HEK293T (cell line): ENCODE results near the gene MT3.

ENCODE experiments used
- CTCF ChIA-PET: fragments of 350-600 bp; formaldehyde crosslinking; extraction: SDS; loops from one replicate; lab custom pipeline; 2021; ENCODE audit warnings: antibody characterized with exemption, inconsistent platforms; lab: Yijun Ruan, JAX
- POLR2A ChIA-PET: fragments of 350-600 bp; formaldehyde crosslinking; extraction: SDS; loops from one replicate; lab custom pipeline; 2020; ENCODE audit warnings: antibody characterized with exemption, inconsistent platforms; lab: Yijun Ruan, JAX
- DNase-seq: peaks from one replicate; pipeline ENCODE4 v3.0.0; 2012; ENCODE audit warnings: mixed read lengths; ENCODE audit errors: extremely low spot score
- ARNT ChIP-seq: fragments of 450-650 bp; IDR thresholded peaks from 2 replicates; pipeline ENCODE4 v1.6.1; 2017; ENCODE audit warnings: mild to moderate bottlenecking
- BHLHE40 ChIP-seq: fragments of 450-650 bp; IDR thresholded peaks from 2 replicates; pipeline ENCODE4 v1.6.1; 2016; ENCODE audit warnings: mild to moderate bottlenecking, moderate library complexity, borderline replicate concordance
- CTBP1 ChIP-seq: fragments of 450-650 bp; IDR thresholded peaks from 2 replicates; pipeline ENCODE4 v1.6.1; 2016; ENCODE audit warnings: borderline replicate concordance
- ELF4 ChIP-seq: fragments of 450-650 bp; IDR thresholded peaks from 2 replicates; pipeline ENCODE4 v1.6.1; 2017; ENCODE audit warnings: antibody characterized with exemption
- FOXA1 ChIP-seq: fragments of 450-650 bp; IDR thresholded peaks from 2 replicates; pipeline ENCODE4 v1.6.1; 2016; ENCODE audit warnings: mild to moderate bottlenecking
- FOXK2 ChIP-seq: fragments of 450-650 bp; IDR thresholded peaks from 2 replicates; pipeline ENCODE4 v1.6.1; 2016; ENCODE audit warnings: mild to moderate bottlenecking
- FOXM1 ChIP-seq: fragments of 450-650 bp; IDR thresholded peaks from 2 replicates; pipeline ENCODE4 v1.6.1; 2017; ENCODE audit warnings: mild to moderate bottlenecking, borderline replicate concordance
- HDGF ChIP-seq: fragments of 450-650 bp; IDR thresholded peaks from 2 replicates; pipeline ENCODE4 v1.6.1; 2017; ENCODE audit warnings: antibody characterized with exemption, borderline replicate concordance
- L3MBTL2 ChIP-seq: fragments of 450-650 bp; conservative IDR thresholded peaks from 2 replicates; pipeline ENCODE4 v1.6.1; 2016; ENCODE audit warnings: mild to moderate bottlenecking
- LEF1 ChIP-seq: fragments of 450-650 bp; IDR thresholded peaks from 2 replicates; pipeline ENCODE4 v1.6.1; 2017; ENCODE audit warnings: mild to moderate bottlenecking, borderline replicate concordance
- NFRKB ChIP-seq: fragments of 450-650 bp; IDR thresholded peaks from 2 replicates; pipeline ENCODE4 v1.6.1; 2016; ENCODE audit warnings: mild to moderate bottlenecking, moderate library complexity
- PKNOX1 ChIP-seq: fragments of 450-650 bp; IDR thresholded peaks from 2 replicates; pipeline ENCODE4 v1.6.1; 2016
- SP1 ChIP-seq: fragments of 450-650 bp; IDR thresholded peaks from 2 replicates; pipeline ENCODE4 v1.6.1; 2017
- SUZ12 ChIP-seq: fragments of 450-650 bp; IDR thresholded peaks from 2 replicates; pipeline ENCODE4 v1.6.1; 2016; ENCODE audit warnings: mild to moderate bottlenecking
- TARDBP ChIP-seq: fragments of 450-650 bp; IDR thresholded peaks from 2 replicates; pipeline ENCODE4 v1.6.1; 2016
- ZNF384 ChIP-seq: fragments of 450-650 bp; IDR thresholded peaks from 2 replicates; pipeline ENCODE4 v1.6.1; 2016

MT3 gene

GRCh38 chr16:56625140-56625942 lies 36.0 kb downstream of the MT3 start, which contains the start of gene MT1E:
Gene MT1E, plus strand, starts transcription at chr16:56625781. Its CDS starts 71 bp downstream, at chr16:56625852.
- CTCF ChIA-PET = interaction anchor here (0.7 kb wide), 1 partner anchor 19 kb away, joined by 3 read pairs; no protein-coding TSS in a partner anchor
- TF ChIP-seq SUZ12 (no peak), NFRKB (no peak), L3MBTL2 (no peak), CTBP1 (no peak), LEF1 (no peak), ZNF384 (no peak), SP1 (no peak), BHLHE40 (no peak), TARDBP (no peak), FOXK2 (no peak), FOXA1 (no peak), HDGF (no peak), ARNT (no peak), PKNOX1 (no peak), FOXM1 (no peak), ELF4 (no peak)
- DNase-seq = no peak
- POLR2A ChIA-PET = no interaction called here

- no peak for DNase-seq
- ChIA-PET CTCF (interaction anchor here (0.7 kb wide), 1 partner anchor 20 kb away, joined by 3 read pairs; no protein-coding TSS in a partner anchor), POLR2A (no interaction called here)
- TF ChIP-seq NFRKB (no peak), ELF4 (no peak), SUZ12 (no peak), BHLHE40 (no peak), CTBP1 (no peak), FOXK2 (no peak), ARNT (no peak), SP1 (no peak), ZNF384 (no peak), L3MBTL2 (no peak), FOXA1 (no peak), HDGF (no peak), FOXM1 (no peak), PKNOX1 (no peak), LEF1 (no peak), TARDBP (no peak)
These were observed 36.8 kb downstream of the MT3 start for GRCh38 chr16:56625943-56626654.

- POLR2A ChIA-PET = no interaction called here
- CTCF ChIA-PET = no interaction called here
These were observed 37.4 kb downstream of the MT3 start for GRCh38 chr16:56626685-56627084.

GRCh38 chr16:56628486-56629350 lies 39.4 kb downstream of the MT3 start:
- TF ChIP-seq HDGF = no peak
- POLR2A ChIA-PET = no interaction called here
- no peak for DNase-seq
- CTCF ChIA-PET = no interaction called here

More at GRCh38 chr16:56626685-56627084, 37.4 kb downstream of the MT3 start:
- TF ChIP-seq LEF1 (no peak), NFRKB (no peak), FOXM1 (no peak), FOXK2 (no peak), ZNF384 (no peak), BHLHE40 (no peak), SP1 (no peak), SUZ12 (no peak), TARDBP (no peak), CTBP1 (no peak), PKNOX1 (no peak), ELF4 (no peak), ARNT (no peak), FOXA1 (no peak), L3MBTL2 (no peak), HDGF (no peak)
- no peak for DNase-seq

GRCh38 chr16:56629531-56629930 lies 40.2 kb downstream of the MT3 start:
- TF ChIP-seq ELF4 (no peak), CTBP1 (no peak), ARNT (no peak), SP1 (no peak), BHLHE40 (no peak), FOXA1 (no peak), L3MBTL2 (no peak), ZNF384 (no peak)
- ChIA-PET POLR2A (no interaction called here), CTCF (interaction anchor here (1.2 kb wide), 1 partner anchor 25 kb away, joined by 3 read pairs; no protein-coding TSS in a partner anchor)
- DNase-seq = no peak
